Suprapubic skin (tissue), 4 donors: ENCODE results near the gene INPP5K.

Experiments used
- CTCF ChIP-seq, 2 donors: fragments of 200-600 bp in 1 of 2; fragments of 450-650 bp in 1 of 2; sonication (generic) in 1 of 2; IDR thresholded peaks; one replicate each; pipeline ENCODE4 v1.5.1; 2016 to 2019; ENCODE audit warnings: antibody characterized with exemption in 2 of 2, mild to moderate bottlenecking in 1 of 2, moderate library complexity in 1 of 2
- EP300 ChIP-seq: sonication (generic); formaldehyde crosslinking; IDR thresholded peaks from one replicate; pipeline ENCODE4 v1.6.1; 2017; ENCODE audit warnings: antibody characterized with exemption
- POLR2AphosphoS5 ChIP-seq, 3 donors: sonication (generic); formaldehyde crosslinking; IDR thresholded peaks; one replicate each; pipeline ENCODE4 v1.6.1; 2017; ENCODE audit warnings: antibody characterized with exemption in 3 of 3

DNA sequence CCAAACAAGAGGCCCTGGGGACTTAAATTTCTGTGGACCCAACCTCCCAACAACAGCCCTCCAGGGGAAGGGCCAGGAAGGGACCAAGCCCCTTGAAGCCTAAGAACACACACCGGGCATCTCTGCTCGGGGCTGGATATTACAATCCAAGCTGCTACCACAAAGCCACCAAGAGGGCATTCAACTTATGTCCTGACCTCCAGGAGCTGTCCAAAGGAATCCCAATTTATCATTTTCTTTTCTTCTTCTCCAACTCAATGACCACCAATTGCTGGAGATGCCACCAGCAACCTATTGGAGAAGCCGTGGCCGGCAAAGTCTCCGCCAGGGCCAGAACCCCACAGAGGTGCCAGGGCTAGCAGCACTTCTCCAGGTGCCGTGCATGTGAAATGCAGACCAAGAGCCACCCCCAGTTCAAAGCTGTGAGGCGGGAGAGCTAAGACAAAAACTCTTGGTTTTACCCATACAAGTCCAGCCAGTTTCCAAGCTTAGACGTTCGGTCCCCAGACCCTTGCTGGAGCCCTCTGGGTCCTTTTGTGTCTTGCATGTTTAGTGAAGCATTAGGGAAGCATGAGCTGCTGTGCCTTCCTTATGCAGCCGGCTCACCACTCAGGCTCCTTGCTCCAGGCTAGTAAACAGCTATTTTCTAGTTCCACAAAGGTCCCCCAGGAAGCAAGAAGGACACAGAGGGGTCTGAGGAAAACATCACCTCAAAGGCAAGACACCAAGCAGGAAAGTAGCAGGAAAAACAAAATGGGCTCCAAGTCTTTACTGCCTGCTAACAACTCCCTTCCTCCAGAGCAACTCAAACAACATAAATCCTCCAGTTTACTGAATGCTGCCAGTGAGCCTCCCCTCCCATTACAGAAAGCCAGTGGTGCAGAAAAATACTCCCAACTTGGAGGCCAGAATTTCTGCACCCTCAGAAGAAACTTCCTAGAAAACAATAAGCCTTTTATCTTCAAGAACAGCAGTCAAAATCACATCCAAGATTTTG is 42.9 kb upstream of the INPP5K start:
- TF ChIP-seq CTCF (IDR thresholded peaks at IDR 0.05) (no peak), EP300 (no peak), POLR2AphosphoS5 (IDR thresholded peaks at IDR 0.05) (no peak)
